Testis (tissue), 2 donors: Measurements from ENCODE around the gene C1R.

ENCODE experiments used
- CTCF ChIP-seq, 3 experiments: fragments of 450-650 bp in 2 of 3; fragments of 200-600 bp in 1 of 3; sonication (generic) in 1 of 3; IDR thresholded peaks; one replicate each; pipeline ENCODE4 v1.5.1; 2016 to 2019; ENCODE audit warnings: antibody characterized with exemption in 3 of 3, mild to moderate bottlenecking in 2 of 3, moderate library complexity in 1 of 3
- POLR2A ChIP-seq: fragments of 450-650 bp; IDR thresholded peaks from one replicate; pipeline ENCODE4 v1.6.1; 2017; ENCODE audit warnings: antibody characterized with exemption, mild to moderate bottlenecking, moderate library complexity

- TF ChIP-seq CTCF (IDR thresholded peaks at IDR 0.05) (no peak), POLR2A (no peak)
Observed at GRCh38 chr12:7068994-7069346, 23.3 kb downstream of the C1R start.
